AG04450 (cell line): ENCODE data around the gene ATP5F1E. TPM values are rescaled to one million over a fixed set of nuclear protein-coding genes. Genes with fewer than 3 reads are reported as not detected.

ENCODE experiments used
- CTCF ChIA-PET: fragments of 300-600, 350-600 bp; formaldehyde crosslinking; extraction: SDS; loops from one replicate; lab custom pipeline; 2022; ENCODE audit warnings: antibody characterized with exemption, inconsistent platforms; lab: Charles Lee
- POLR2A ChIA-PET: fragments of 350-600 bp; formaldehyde crosslinking; extraction: SDS; loops from one replicate; lab custom pipeline; 2021; ENCODE audit warnings: antibody characterized with exemption, inconsistent platforms; lab: Yijun Ruan, JAX
- DNase-seq: peaks from one replicate; pipeline ENCODE4 v3.0.0-alpha.2; 2011; ENCODE audit warnings: low read depth, low spot score
- H3K27ac ChIP-seq: one replicate; pipeline ENCODE4 v1.5.1; 2012; ENCODE audit warnings: low read depth, low read length, control low read depth
- H3K27me3 ChIP-seq: one replicate; pipeline ENCODE4 v1.6.0; 2012; ENCODE audit warnings: low read length; ENCODE audit not compliant: control insufficient read depth, insufficient read depth
- H3K4me3 ChIP-seq: 2 replicates; pipeline ENCODE4 v1.5.1; 2011; ENCODE audit warnings: mild to moderate bottlenecking, low read depth, low read length, control low read depth
- H3K9me3 ChIP-seq: 2 replicates; pipeline ENCODE4 v1.5.1; 2012; ENCODE audit warnings: low read length; ENCODE audit not compliant: control insufficient read depth, insufficient read depth
- polyA plus RNA-seq: library from polyadenylated mRNA; depleted of rRNA; stranded (reverse); fragments of >200 nt; gene quantifications from 2 replicates; pipeline ENCODE4 v1.2.3, GENCODE V29; 2011
- TF ChIP-seq, protein P1 (sequence below): IDR thresholded peaks from 2 replicates; pipeline ENCODE4 v1.5.1; 2011; ENCODE audit warnings: low read depth, low read length, control low read depth, inconsistent platforms

The ATP5F1E gene
- polyA plus RNA-seq, 1 experiment: 84.3 TPM

DNA sequence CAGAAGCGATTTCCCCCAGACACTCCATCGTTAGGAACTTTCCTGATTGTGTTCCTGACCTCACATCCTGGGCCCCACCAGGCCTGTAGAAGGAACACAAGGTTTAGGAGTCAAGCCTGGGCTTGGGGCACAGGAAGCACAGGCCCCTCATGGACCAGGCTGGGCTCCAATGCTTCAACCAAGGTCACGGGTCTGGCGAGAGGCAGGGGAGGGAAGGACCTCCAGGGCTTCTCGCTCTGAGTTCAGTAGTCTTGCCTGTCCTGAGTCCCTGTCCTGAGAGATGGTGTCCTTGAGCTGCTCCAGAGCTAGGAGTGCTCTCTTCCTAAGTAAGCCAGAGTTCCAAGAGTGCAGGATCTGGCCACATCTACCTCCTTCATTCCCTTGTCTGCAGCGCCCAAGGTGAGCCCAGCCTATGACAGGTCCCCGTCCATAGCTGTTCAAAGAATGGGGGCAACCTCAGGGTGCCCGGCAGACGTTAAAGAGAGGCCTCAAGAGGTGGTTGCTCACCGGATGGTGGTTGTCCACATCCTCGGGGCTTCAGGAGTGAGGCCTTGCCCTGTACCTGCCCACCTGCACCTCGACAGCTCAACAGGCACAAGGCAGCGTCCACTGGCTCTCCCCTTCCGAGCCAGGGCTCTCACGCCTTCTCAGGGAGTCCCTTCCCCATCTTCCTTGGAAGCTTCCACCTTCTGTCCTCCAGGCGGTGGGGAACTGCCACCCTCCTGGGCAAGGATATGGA, 14.5 kb downstream of the ATP5F1E start:
- TF ChIP-seq, protein P1, sequence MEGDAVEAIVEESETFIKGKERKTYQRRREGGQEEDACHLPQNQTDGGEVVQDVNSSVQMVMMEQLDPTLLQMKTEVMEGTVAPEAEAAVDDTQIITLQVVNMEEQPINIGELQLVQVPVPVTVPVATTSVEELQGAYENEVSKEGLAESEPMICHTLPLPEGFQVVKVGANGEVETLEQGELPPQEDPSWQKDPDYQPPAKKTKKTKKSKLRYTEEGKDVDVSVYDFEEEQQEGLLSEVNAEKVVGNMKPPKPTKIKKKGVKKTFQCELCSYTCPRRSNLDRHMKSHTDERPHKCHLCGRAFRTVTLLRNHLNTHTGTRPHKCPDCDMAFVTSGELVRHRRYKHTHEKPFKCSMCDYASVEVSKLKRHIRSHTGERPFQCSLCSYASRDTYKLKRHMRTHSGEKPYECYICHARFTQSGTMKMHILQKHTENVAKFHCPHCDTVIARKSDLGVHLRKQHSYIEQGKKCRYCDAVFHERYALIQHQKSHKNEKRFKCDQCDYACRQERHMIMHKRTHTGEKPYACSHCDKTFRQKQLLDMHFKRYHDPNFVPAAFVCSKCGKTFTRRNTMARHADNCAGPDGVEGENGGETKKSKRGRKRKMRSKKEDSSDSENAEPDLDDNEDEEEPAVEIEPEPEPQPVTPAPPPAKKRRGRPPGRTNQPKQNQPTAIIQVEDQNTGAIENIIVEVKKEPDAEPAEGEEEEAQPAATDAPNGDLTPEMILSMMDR: no peak
- no peak overlapping the region for H3K27ac ChIP-seq
- CTCF ChIA-PET: no interaction called here
- POLR2A ChIA-PET: no interaction called here
- DNase-seq: no peak
- H3K27me3 ChIP-seq: no peaks in the 10 kb centered on the region
- no peak overlapping the region for H3K4me3 ChIP-seq
- H3K9me3 ChIP-seq: no peaks in the 10 kb centered on the region

DNA sequence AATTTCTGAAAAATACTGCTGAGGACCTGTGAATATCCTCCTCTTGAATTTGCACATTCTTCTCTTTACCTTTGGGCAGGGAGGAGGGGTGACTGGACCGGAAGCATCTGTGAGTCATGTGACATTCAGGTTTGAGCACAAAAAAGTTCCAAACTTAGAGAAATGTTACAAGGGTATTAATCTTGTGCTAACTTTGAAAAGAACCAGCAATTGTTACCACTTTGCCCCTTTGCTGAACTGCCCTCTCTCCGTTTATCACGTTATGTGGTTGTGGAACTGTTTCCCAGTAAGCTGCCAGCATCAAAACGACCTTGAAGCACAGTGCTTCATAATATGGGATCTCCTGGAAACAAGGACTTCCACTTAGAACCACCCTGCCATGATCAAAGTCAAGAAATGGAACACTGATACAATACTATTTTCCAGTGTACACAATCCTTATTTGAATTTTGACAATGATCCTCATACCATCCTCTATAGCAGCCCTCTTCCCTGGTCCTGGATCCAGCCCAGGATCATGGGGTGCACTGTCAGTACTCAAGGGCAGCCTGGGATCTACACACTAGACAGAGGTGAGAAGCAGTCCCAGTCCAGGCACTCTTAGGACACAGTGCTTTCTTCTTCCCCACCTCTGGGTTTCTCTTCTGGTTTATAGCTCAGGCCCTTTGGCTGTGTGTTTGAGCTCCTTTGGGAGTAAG, 15.2 kb downstream of the ATP5F1E start:
- TF ChIP-seq, protein P1: no peak
- Histone ChIP-seq H3K27me3 (no peaks in the 10 kb centered on the region), H3K9me3 (no peaks in the 10 kb centered on the region), H3K27ac (no peak overlapping the region), H3K4me3 (no peak overlapping the region)
- no peak for DNase-seq
- ChIA-PET POLR2A (no interaction called here), CTCF (no interaction called here)

DNA sequence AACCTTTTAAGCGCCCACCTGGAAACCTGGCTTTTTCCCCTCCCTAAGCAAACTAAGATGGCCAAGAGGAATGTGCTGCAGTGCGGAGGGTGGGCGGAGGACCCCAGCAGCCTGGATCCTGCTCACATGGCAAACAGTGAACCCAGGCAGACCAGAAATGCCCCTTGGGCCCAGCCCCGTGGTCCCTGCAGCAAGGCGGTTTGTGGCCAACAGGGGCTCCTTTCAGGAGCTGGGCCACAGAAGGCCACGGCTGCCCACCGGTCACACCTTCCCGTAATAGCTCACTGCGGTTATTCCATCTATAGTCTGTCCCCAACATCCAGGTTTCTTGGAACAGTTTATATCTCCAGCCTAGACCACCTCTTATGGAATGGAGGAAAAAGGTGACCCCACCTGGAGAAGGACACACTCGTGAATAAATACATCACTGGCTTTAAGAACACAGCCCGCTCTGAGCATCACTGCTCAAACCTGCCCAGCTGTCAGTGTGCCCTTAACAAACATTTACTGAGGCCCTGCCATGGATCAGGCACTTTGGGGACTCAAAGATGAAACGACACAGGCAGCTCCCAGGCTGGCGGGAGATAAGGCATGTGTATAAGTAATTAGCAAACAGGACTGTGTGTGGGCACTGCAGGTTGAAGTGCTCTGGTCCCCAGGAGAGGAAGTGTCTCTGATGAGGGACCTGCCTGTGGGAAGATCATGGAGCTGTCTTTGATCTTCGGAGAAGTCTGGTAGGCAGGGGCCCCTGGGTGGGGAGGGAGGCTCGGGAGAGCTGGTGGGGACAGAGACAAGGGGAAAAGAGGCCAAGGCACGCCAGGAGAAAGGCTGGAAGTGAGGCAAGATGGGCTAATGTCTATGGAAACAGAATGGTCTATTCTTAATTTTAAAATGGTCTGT, 16.1 kb downstream of the ATP5F1E start:
- H3K9me3 ChIP-seq: no peaks in the 10 kb centered on the region
- no peaks in the 10 kb centered on the region for H3K27me3 ChIP-seq
- DNase-seq: no peak
- H3K4me3 ChIP-seq: no peak overlapping the region
- CTCF ChIA-PET: no interaction called here
- H3K27ac ChIP-seq: no peak overlapping the region
- TF ChIP-seq, protein P1: no peak
- POLR2A ChIA-PET: no interaction called here

DNA sequence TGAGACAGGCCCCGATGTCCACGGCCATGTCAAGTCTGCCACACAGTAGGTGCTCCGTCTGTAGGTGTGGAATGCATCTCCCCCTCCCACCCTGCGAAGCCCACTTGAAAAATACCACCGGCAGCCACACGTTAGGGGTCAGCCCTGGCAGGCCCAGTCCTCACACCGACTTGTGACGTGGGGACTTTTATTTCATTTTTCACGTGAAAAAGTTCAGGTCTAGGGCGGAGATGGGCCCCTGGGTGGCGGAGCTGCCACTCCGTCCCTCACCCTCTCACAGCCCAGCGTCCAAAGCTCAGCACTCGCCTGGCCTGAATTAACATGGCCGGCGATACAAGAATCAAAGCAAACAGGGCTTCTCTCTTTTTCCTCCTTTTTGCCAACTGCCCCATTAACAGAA, 16.7 kb downstream of the ATP5F1E start:
- POLR2A ChIA-PET: no interaction called here
- CTCF ChIA-PET: no interaction called here
- H3K27ac ChIP-seq: no peak overlapping the region
- H3K27me3 ChIP-seq: no peaks in the 10 kb centered on the region
- H3K9me3 ChIP-seq: no peaks in the 10 kb centered on the region
- TF ChIP-seq, protein P1: no peak
- DNase-seq: no peak
- H3K4me3 ChIP-seq: no peak overlapping the region
